Forelimb muscle (tissue), 1 donor: ENCODE results near the gene KCNC3. TPM values are rescaled to one million over a fixed set of nuclear protein-coding genes. Genes with fewer than 3 reads are reported as not detected.
A peak's percentile ranks its signal among the peaks of the same experiment; 100 is the strongest.

Source experiments
- DNase-seq: peaks from one replicate; pipeline ENCODE4 v3.0.0-alpha.2; 2013; ENCODE audit warnings: low read depth
- polyA plus RNA-seq: library from polyadenylated mRNA; unstranded; fragments of 120-200 nt; gene quantifications from one replicate; pipeline ENCODE4 v1.2.1, GENCODE V29; 2013; ENCODE audit not compliant: insufficient read length

KCNC3 gene
- polyA plus RNA-seq: 1.3 TPM

DNA sequence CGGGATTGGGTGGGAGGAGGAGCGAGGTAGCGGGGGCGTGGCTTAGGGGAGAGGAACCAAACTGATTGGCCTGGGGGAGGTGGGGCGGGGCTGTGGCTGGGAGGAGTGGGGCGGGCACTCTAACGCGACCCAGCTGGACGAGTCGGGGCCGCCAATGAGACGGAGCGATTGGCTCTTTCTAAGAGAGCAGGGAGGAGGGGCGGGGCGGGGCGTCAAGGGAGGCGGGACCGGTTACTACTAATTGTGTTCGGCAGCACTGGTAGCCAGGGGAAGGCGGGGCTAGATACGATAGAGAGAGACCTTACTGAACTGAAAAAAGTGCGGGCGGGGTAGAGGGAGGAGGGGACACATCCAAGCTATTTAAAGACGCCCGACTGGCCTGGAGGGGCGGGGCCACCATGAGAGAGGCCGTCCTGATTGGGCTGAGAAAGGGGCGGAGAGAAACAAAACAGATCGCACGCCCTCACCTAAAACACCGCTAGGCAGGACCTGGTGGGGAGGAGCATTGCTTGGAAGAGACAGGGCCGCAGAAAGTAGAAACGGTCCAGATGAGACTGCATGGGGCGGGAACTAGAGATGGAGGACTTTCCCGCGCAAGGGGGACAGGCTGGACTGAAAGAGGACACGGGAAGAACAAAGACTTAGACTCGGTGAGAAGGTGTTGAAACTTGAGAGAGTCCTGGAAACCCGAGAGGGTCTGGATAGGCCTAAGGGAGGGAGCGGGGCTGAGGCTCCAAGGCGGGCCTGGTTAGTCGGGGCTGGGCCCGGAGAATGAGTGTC is at the start of gene KCNC3:
Gene KCNC3 (minus strand): TSS at position 232 of the 780 bp plus-strand sequence. CDS start 295 bp downstream, outside the sequence.
- peak; percentile 58 for DNase-seq

DNA sequence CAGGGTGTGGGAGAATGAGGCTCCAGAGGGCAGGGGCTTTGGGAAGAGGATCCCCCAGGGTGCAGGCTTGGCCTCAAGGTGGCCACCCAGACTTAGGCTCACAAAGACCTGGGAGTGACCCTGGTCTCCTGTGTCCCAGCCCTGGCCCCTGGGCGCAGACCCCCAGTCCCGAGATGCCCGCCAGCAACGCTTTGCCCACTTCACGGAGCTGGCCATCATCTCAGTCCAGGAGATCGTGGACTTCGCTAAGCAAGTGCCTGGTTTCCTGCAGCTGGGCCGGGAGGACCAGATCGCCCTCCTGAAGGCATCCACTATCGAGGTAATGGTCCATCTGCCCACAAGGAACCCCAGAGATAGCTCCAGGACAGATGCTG is 49.7 kb upstream of the KCNC3 start:
- DNase-seq: no peak

DNA sequence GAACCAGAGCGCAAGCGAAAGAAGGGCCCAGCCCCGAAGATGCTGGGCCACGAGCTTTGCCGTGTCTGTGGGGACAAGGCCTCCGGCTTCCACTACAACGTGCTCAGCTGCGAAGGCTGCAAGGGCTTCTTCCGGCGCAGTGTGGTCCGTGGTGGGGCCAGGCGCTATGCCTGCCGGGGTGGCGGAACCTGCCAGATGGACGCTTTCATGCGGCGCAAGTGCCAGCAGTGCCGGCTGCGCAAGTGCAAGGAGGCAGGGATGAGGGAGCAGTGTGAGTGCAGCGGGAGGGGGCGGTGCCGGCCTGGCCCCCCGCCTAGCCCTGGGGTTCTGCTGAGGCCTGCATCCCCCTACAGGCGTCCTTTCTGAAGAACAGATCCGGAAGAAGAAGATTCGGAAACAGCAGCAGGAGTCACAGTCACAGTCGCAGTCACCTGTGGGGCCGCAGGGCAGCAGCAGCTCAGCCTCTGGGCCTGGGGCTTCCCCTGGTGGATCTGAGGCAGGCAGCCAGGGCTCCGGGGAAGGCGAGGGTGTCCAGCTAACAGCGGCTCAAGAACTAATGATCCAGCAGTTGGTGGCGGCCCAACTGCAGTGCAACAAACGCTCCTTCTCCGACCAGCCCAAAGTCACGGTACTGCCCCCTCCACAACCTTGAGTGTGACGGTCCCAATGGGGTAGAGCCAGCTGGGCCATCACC is 49.1 kb upstream of the KCNC3 start:
- no peak for DNase-seq

DNA sequence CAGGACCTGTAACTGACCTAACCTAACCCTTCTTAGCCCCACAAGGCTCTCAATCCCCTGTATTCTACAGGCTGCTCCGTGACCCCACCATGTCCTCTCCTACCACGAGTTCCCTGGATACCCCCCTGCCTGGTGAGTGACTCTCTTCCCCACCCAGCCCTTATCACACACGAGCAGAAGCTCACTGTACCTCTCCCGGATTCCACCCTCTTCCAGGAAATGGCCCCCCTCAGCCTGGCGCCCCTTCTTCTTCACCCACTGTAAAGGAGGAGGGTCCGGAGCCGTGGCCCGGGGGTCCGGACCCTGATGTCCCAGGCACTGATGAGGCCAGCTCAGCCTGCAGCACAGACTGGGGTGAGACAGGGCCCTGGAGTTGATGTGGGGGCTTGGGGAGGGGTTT is 48.3 kb upstream of the KCNC3 start:
- DNase-seq: no peak

DNA sequence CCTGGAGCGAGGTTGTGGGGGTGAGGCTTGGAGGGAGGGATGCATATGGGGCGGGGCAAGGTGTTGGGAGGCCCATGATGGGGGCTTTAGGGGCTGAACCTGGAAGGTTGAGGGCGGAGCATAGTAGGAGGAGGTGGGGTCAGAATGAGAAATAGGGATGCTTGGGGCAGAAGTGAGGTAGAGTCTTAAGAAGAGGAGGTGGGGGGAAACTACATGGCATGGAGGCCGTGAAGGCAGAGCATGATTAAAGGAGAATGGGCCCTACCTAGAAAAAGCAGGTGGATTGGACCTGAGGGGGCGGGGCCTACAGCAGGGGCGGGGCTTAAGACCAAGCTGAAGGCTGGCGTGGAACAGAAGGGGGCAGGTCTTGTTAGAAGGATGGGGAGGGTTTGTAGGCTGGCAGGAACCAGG is 47.9 kb upstream of the KCNC3 start:
- no peak for DNase-seq

DNA sequence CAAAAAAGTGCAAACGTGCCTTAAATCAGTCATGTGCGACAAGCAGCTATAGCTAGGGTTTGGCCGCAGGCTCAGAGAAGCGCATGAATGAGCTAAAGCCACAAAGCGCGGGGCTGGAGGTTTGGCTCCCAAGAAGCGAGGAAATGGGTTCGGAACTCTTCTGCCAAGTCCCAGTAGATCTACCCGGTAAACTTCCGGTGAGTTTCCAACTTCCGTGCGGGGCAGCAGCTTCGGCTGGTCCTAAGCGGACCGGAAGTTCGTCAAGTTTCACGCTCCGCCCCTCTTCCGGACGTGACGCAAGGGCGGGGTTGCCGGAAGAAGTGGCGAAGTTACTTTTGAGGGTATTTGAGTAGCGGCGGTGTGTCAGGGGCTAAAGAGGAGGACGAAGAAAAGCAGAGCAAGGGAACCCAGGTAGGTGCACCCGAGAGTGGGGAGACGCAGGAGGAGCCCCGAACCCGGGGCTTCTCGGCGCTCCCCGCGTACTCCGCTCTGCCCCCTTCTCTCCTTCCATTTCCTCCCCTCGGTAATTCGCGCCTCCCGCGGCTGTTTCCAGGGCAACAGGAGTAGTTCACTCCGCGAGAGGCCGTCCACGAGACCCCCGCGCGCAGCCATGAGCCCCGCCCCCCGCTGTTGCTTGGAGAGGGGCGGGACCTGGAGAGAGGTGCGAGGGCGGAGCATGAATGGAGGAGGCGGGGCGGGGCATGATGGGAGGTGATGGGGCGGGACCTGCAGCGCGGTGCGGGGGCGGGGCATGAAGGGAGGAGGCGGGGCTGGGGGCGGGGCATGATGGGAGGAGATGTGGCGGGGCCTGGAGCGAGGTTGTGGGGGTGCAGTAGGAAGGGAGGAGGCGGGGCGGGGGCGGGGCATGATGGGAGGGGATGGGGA is 47.2 kb upstream of the KCNC3 start, which contains the start of gene NR1H2:
Gene NR1H2 (plus strand): TSS at position 292 of the 885 bp plus-strand sequence. CDS start 1,149 bp downstream, outside the sequence.
- peak; percentile 95 for DNase-seq

DNA sequence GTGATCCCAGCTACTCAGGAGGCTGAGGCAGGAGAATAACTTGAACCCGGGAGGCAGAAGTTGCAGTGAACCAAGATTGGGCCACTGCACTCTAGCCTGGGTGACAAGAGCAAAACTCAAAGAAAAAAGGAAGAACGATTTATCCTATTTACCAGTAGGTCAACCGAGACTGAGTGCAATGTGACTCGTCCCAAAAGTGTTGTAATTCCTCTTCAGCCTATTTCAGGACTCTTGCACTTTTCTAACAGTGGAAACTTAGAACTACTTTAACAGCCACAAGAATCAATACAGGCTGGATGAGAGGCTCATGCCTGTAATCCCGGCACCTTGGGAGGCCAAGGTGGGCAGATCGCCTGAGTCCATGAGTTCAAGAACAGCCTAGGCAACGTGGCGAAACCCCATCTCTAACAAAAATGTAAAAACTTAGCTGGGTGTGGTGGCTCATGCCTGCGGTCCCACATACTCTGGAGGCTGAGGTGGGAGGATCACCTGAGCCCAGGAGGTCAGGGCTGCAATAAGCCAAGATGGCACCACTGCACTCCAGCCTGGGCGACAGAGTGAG is 42.8 kb upstream of the KCNC3 start:
- no peak for DNase-seq

DNA sequence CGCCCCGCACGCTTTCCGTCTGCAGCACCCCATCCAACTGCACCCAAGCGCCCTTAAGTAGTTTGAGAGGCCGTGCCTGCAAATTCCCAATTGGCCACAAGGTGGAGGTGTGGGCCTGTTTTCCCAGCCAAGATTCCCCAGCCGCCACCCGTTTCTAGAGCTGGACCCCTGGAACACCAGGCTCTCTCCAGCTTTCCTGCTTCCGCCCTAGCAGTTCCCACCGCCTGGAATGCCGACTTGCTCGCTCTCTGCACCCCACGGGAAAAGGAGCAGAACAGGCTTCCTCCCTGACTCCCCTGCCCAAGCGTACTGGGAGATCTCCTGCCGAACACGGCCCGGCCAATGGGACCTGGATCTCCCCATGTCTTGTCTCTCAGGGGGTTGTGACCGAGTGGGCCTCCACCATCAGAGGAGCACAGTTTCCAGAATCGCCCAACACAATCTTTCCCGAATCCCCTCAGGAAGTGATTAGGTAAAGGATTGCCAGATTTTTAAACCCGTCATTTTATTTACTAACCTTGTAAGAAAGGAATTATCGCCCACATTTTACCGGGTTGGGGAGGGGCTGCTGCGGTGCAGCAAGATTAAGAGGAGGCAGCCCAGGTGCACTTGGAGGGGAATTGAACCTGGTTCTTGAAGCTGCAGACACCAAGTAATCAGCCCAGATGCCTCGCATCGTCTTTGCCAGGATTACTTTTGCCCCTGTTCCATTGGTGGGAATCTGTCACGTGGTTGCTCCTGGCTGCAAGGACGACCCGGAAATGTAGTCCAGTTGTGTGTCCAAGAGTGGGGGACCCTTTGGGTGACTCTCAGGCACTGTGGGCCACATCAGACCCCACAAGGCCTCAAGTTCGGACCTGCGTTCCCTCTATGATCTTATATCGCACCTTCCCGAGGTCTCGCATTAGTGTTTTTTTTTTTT is 39.7 kb upstream of the KCNC3 start:
- DNase-seq: peak; percentile 67

DNA sequence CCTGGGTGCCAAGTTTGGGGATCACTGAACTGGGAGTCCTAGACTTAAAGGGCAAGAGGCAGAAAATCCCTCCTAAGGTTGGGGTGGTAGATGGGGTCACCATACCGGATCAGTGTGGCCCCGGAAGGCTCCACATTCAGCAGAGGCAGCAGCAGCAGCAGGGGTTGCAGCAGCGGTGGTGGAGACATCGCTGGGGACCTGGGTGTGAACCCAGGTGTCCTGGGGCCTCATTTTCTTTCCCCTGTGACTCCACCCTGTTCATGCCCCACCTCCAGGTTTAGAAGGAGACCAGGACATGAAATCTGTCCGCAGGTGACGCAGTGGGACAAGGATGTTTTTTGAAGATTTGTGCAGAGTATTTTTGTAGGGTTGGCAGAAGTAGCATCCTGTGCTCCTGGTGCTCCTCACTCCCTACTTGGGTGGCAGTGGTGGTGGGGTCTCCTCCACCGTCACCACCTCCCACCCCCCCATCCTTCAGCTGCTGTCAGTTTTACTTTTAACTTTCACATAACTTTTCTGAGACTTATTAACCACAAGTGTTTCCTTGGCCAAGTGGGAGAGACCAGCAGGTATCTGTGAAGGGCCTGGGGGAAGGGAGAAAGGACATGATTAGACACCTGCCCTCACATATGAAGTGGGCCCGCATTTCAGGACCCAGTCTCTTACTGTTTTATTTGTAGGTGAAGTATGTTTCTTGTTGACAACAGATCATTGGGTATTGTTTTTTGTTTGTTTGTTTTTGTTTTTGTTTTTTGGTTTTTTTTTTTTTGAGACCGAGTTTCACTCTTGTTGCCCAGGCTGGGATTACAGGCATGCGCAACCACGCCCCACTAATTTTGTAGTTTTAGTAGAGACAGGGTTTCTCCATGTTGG is 36.5 kb upstream of the KCNC3 start, which contains the start of gene NAPSA:
Gene NAPSA (minus strand): TSS at position 206 of the 873 bp plus-strand sequence. CDS start 18 bp downstream, at position 188.
- DNase-seq: no peak

DNA sequence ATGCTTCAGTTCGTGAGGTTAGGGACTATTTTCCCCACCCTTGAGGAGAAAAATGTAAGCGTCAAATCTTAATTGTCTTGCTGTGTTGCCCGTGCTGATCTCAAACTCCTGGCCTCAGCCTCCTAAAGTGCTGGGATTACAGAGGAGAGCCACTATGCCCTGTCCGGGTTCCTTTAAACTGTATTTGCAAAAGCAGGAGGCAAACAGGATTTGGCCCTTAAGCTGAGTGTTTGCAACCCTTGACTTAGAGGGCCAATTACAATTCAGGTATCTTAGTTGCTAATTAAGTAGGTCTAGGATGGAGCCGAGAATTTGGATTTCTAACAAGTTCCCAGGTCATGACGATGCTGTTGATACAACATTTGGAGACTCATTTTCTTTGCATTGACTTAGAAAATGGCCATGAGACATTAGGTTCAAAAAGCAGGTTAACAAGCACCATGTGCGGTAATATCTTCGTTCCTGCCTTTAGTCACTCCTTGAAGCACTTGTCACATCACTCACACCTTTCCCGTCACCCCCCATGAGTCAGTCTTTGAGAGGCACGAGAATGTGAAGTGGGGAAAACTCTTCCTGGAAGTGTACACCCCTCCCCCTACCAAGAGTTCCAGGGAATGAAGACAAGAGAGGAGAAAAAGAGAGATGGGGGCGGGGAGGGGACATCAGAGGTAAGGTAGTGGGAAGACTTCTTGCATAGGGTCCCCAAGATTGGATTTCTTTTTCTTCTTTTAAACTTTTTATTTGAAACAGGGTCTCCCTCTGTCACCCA is 33.7 kb upstream of the KCNC3 start:
- no peak for DNase-seq

DNA sequence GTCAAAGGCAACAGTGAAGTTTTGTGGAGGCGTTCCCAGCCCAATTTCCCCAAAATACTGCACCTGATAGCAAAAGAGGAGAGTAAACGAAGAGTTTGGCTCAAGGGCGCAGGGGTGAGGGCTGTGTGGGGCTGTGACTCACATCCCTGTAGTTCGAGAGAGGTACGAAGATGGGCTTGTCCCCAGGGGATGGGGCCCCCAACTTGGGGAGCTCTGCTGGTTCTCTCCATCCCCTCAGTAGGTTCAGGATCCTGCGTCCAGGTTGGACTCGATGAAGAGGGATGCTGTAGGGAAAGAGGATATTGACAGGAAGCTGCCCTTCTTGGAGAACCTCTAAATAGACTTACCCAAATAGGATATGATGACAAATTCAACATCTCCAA is 32.8 kb upstream of the KCNC3 start:
- DNase-seq: no peak

DNA sequence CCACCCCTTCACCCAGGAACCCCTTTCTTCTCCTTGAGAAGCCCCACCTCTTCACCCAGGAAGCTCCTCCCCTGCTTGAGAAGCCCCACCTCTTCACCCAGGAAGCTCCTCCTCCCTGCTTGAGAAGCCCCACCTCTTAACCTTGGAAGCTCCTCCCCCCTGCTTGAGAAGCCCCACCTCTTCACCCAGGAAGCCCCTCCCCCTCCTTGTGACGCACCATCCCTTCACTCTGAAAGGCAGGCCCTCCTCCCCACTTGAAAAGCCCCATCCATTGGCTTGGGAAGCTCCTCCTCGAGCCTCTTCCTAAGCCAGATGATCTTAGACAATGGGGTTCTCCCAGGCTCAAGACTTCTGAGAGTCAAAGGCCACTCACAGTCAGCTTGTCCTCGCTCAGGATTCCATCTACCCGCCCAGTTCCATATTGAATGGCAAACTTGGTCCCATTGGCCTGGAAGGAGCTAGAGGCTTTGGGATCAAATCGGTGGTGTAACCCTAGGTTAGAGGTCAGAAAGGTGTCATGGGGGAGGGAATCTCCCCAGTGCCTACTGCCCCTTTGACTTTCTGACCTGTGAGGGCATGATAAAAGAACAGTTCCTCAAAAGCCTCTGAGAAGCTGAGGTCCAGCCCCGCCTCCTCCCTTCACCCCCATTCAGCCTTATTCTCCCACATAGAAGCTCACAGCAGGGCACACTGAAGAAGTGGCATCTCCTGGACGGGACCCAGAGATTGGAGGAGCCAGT is 32.3 kb upstream of the KCNC3 start:
- DNase-seq: no peak

DNA sequence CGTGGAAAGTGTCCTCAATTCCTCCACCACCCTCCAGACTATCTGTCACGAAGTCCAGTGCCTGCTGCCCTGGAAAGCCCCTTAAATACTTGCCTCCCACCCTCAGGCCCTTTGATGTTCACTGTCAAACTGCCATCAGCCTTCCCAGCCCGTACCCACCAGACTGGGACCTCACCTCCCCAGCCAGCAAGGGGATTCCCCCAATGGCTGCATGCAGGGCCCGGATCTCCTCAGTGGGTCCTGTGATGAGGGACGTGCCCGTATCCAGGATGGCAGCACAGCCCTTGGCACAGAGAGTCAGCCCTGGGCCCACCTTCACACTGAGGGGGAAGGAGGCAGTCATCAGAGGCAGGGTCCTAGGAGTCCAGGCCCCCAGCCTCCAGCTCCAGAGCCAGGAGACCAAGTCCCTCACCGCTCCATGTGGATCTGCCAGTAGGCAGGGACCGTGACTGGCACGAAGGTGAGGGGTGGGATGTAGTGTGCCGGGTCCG is 30.2 kb upstream of the KCNC3 start:
- DNase-seq: no peak

DNA sequence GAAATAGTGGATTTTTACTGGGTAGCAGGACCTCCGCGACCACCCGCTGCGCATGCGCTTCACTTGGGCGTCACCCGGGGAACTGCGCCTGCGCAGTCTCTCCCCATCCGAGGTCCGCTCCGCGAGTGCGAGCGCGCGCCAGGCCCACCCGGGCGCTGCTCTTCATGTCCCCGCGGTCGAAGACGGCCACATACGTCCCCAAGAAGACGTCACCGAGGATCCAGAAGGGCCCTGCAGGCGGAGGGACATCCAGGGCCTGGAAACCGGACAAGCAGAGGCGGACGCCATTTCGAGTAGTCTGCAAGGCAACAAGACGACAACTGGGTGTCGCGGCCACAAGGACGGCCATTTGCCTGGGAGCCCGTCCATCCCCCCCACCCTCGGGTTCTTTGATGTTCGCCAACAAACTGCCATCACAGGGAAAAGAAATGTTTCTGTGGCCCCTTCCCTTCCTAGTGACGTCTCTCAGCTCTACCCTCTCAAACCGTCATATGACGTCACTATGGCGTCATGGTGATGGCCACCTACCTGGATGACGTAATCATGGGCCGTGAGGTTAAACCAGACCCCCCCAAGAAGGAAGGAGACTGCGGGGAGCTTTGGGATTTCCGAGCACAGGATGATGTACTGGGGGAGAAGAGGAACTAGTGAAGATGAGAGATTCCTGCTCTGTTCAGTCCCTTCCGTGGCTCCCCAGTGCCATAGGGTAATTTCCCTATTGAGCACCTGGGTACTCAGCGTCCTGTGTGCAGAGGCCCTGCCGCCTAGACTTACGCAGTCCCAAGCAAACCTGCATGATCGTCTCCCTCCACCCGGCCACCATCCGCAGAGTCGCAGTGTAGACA is 29.5 kb upstream of the KCNC3 start:
- DNase-seq: no peak

DNA sequence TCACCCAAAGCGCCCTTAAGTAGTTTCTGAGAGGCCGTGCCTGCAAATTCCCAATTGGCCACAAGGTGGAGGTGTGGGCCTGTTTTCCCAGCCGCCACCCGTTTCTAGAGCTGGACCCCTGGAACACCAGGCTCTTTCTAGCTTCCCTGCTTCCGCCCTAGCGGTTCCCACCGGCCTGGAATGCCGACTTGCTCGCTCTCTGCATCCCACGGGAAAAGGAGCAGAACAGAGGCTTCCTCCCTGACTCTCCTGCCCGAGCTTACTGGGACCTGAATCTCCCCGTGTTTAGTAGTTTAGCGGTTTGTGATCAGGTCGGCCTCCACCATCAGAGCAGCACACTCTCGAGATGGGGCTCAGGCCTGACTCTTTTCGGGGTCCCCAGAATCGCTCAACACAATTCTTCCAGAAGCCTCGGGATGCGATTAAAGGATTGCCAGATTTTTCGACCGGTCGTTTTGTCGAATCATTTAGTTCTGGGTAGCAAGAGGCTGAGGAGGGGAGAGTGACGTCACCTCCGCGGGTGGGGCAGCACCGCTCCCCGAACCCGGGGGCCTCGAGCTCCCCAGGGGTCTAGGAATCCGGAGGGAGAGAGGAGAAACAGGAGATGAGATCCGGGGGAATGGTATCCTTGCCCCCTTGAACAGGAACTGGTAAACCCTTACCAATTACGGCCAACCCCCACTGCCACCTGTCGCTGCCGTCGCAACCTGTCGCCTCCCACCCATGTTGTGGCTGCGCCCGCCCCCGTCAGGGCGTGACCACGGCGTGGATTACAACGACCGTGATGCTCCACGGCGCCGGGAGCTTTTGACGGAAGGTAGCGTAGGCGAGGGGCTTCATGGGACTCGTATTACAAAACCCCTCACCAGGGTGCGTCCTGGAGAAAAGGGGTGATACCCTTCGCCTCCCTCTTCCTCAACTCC is 28.3 kb upstream of the KCNC3 start:
- no peak for DNase-seq

DNA sequence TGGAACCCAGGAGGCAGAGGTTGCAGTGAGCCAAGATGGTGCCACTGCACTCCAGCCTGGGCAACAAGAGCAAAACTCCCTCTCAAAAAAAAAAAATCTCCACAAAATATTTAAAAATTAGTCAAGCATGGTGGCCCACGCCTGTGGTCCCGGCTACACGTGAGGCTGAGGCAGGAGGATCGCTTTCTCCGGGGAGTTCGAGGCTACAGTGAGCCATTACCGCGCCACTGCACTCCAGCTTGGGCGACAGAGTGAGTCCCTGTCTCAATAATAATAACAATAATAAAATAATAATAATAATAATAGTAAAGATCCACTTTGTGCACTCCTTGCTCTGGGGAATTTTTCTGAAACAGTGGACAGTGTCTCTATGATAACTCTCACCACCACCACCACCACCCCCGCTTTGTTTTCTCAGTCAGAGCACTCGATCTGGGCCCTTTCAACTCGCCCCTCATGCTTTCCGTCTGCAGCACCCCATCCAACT is 27.6 kb upstream of the KCNC3 start:
- no peak for DNase-seq
